K562 (cell line): Measurements from ENCODE around the gene ZNF302. TPM values are rescaled to one million over a fixed set of nuclear protein-coding genes. Genes with fewer than 3 reads are reported as not detected.

Experiments
- E2F4 ChIP-seq: sonication (generic); formaldehyde crosslinking; IDR thresholded peaks from 2 replicates; pipeline ENCODE4 v1.8.0; 2022; ENCODE audit warnings: mild to moderate bottlenecking, low read depth, missing genetic modification reagents
- E2F8 ChIP-seq: fragments of 450-650 bp; IDR thresholded peaks from 2 replicates; pipeline ENCODE4 v1.7.1; 2018; ENCODE audit warnings: mild to moderate bottlenecking, low read depth; ENCODE audit not compliant: partially characterized antibody
- EGR1 ChIP-seq: fragments of 450-650 bp; conservative IDR thresholded peaks from 2 replicates; pipeline ENCODE4 v1.6.1; 2017; ENCODE audit warnings: mild to moderate bottlenecking
- ELF4 ChIP-seq: fragments of 450-650 bp; formaldehyde crosslinking; IDR thresholded peaks from 2 replicates; pipeline ENCODE4 v1.4.0; 2022; ENCODE audit warnings: missing genetic modification characterization
- GTF2B ChIP-seq: IDR thresholded peaks from 2 replicates; pipeline ENCODE4 v1.6.1; 2011; ENCODE audit not compliant: insufficient read length; ENCODE audit errors: extremely low read depth
- HDAC6 ChIP-seq: IDR thresholded peaks from 2 replicates; pipeline ENCODE4 v1.6.1; 2012; ENCODE audit warnings: low read depth, mild to moderate bottlenecking, control low read depth, inconsistent platforms, low read length, moderate library complexity
- HMGXB4 ChIP-seq: sonication (generic); formaldehyde crosslinking; IDR thresholded peaks from 2 replicates; pipeline ENCODE4 v1.8.1; 2023; ENCODE audit warnings: mild to moderate bottlenecking, missing genetic modification reagents
- KAT7 ChIP-seq: sonication (generic); formaldehyde crosslinking; IDR thresholded peaks from 2 replicates; pipeline ENCODE4 v1.8.0; 2022; ENCODE audit warnings: missing genetic modification reagents, mild to moderate bottlenecking, borderline replicate concordance
- MAFK ChIP-seq: IDR thresholded peaks from 2 replicates; pipeline ENCODE4 v1.6.1; 2011; ENCODE audit warnings: low read length, improper control_type of control experiment
- MTA3 ChIP-seq: fragments of 450-650 bp; formaldehyde crosslinking; IDR thresholded peaks from 2 replicates; pipeline ENCODE4 v1.6.1; 2017; ENCODE audit warnings: mild to moderate bottlenecking, borderline replicate concordance
- NCOA1 ChIP-seq: fragments of 450-650 bp; IDR thresholded peaks from 2 replicates; pipeline ENCODE4 v1.6.1; 2016; ENCODE audit warnings: low read depth
- NR2C2 ChIP-seq, 2 experiments: fragments of 200-800 bp in 1 of 2; sonication (Bioruptor generic) in 1 of 2; sonication (generic) in 1 of 2; formaldehyde crosslinking in 1 of 2; IDR thresholded peaks; 2 replicates each; pipeline versions ENCODE4 v1.6.1 to v1.8.0; 2016 to 2022; ENCODE audit warnings: mild to moderate bottlenecking in 1 of 2, missing compliant biosample characterization in 1 of 2, missing genetic modification characterization in 1 of 2, missing genetic modification reagents in 1 of 2
- PCBP2 ChIP-seq: fragments of 200-400 bp; formaldehyde crosslinking; IDR thresholded peaks from 2 replicates; pipeline ENCODE4 v1.6.1; 2018; ENCODE audit warnings: low read length, low read depth, mild to moderate bottlenecking, moderate library complexity; ENCODE audit not compliant: poor library complexity, severe bottlenecking
- PHB ChIP-seq: fragments of 250-450 bp; sonication (Bioruptor Pico); IDR thresholded peaks from 2 replicates; pipeline ENCODE4 v1.5.0; 2021
- VEZF1 ChIP-seq: fragments of 200-800 bp; sonication (Bioruptor generic); IDR thresholded peaks from 2 replicates; pipeline ENCODE4 v1.6.1; 2017; ENCODE audit warnings: missing genetic modification characterization, missing compliant biosample characterization
- ZBTB8A ChIP-seq: fragments of 450-650 bp; IDR thresholded peaks from 2 replicates; pipeline ENCODE4 v1.6.1; 2018; ENCODE audit warnings: mild to moderate bottlenecking, moderate library complexity; ENCODE audit not compliant: partially characterized antibody
- ZFPM2 ChIP-seq: fragments of 250-450 bp; sonication (Bioruptor Pico); IDR thresholded peaks from 2 replicates; pipeline ENCODE4 v1.5.1; 2022; ENCODE audit warnings: mild to moderate bottlenecking
- ZNF282 ChIP-seq: sonication (generic); formaldehyde crosslinking; IDR thresholded peaks from 2 replicates; pipeline ENCODE4 v1.8.1; 2023; ENCODE audit warnings: missing genetic modification reagents
- ZNF57 ChIP-seq: fragments of 450-650 bp; formaldehyde crosslinking; IDR thresholded peaks from 2 replicates; pipeline ENCODE4 v1.4.0; 2020; ENCODE audit warnings: mild to moderate bottlenecking, moderate library complexity
- polyA plus RNA-seq, 8 experiments: library from polyadenylated mRNA; depleted of rRNA in 4 of 8; stranded (reverse) in 5 of 8; unstranded in 3 of 8; fragments of >200 nt; fragmentation: Nextera tagmentation in 2 of 8; fragmentation: Illumina TruSeq in 1 of 8; extraction: Ambion mirVana in 2 of 8; extraction: Trizol in 1 of 8; gene quantifications; 2 replicates each; pipeline versions ENCODE4 v1.2.1 to v1.2.3, GENCODE V29; 2011 to 2014; ENCODE audit warnings: inconsistent platforms in 1 of 8, missing spikeins in 1 of 8
- total RNA-seq, 7 experiments: library from RNA; depleted of rRNA in 6 of 7; stranded (reverse); fragments of >200 nt in 6 of 7; fragmentation: Illumina TruSeq in 2 of 7; extraction: Trizol in 2 of 7; gene quantifications; 2 replicates each; pipeline versions ENCODE4 v1.2.1 to v1.2.3, GENCODE V29; 2011 to 2021; ENCODE audit warnings: low replicate concordance in 1 of 7

ZNF302 gene
- total and polyA plus RNA-seq, 9 of the 15 experiments (the other 6 are each of a cell fraction or from before 2014, with no cell fraction given), result 0.08 to 1.0 (median 0.27) TPM; not detected in 1

- TF ChIP-seq HDAC6 (no peak), KAT7 (CRISPR knock-in tag) (peak; percentile 79; the same call in 1 of the 2 replicates), MAFK (no peak), ZNF282 (CRISPR knock-in tag) (no peak), EGR1 (peak; percentile 70), VEZF1 (CRISPR knock-in tag) (peak; percentile 58; the same call in 1 of the 2 replicates), ZBTB8A (no peak), GTF2B (no peak), MTA3 (peak; percentile 66; the same call in 1 of the 2 replicates), NR2C2 (CRISPR knock-in tag; IDR thresholded peaks at IDR 0.05) (peak; percentile 79), NR2C2 (tag; IDR thresholded peaks at IDR 0.05) (peak; percentile 98), NCOA1 (peak; percentile 62), PHB (CRISPR knock-in tag) (no peak), ELF4 (0 out of 2 replicates have a peak, but pooled peaks have one; percentile 16), HMGXB4 (CRISPR knock-in tag) (peak; percentile 66; the same call in 1 of the 2 replicates), ZNF57 (no peak), PCBP2 (no peak), ZFPM2 (CRISPR knock-in tag) (0 out of 2 replicates have a peak, but pooled peaks have one; percentile 73), E2F8 (peak; percentile 86), E2F4 (CRISPR knock-in tag) (0 out of 2 replicates have a peak, but pooled peaks have one; percentile 34)
Observed at GRCh38 chr19:34733746-34734536, 56.5 kb downstream of the ZNF302 start, which contains the start of gene ZNF181 (continued).
